Activated CD4-positive, alpha-beta T cell treated with anti-CD3 and anti-CD28 coated beads, Interleukin-2, amount 10 ng/mL, durations not matched to agents 24 days and 14 days (primary cell): ENCODE data around the gene SPON1. TPM values are rescaled to one million over a fixed set of nuclear protein-coding genes. Genes with fewer than 3 reads are reported as not detected.

Experiments used
- DNase-seq: peaks from one replicate; pipeline ENCODE4 v3.0.0; 2022
- H3K27ac Mint-ChIP-seq: one replicate; pipeline ENCODE4 v1.8.0; 2022; ENCODE audit warnings: mild to moderate bottlenecking, mixed read lengths
- H3K27me3 Mint-ChIP-seq: one replicate; pipeline ENCODE4 v1.8.0; 2022; ENCODE audit warnings: mixed read lengths
- H3K36me3 Mint-ChIP-seq: one replicate; pipeline ENCODE4 v1.8.0; 2022; ENCODE audit warnings: low read depth, mild to moderate bottlenecking, mixed read lengths
- H3K4me1 Mint-ChIP-seq: one replicate; pipeline ENCODE4 v1.8.0; 2021; ENCODE audit warnings: mixed read lengths
- H3K4me3 Mint-ChIP-seq: one replicate; pipeline ENCODE4 v1.8.0; 2022; ENCODE audit warnings: mild to moderate bottlenecking, moderate library complexity, mixed read lengths
- H3K9me3 Mint-ChIP-seq: one replicate; pipeline ENCODE4 v1.8.0; 2021; ENCODE audit warnings: mixed read lengths
- intact Hi-C: fragments of 100-400 bp; cut with micrococcal nuclease; formaldehyde crosslinking; loops from one replicate; pipeline ENCODE4 v1.15.1; 2023
- total RNA-seq: library from RNA; stranded (reverse); gene quantifications from 2 replicates; pipeline ENCODE4 v1.2.3, GENCODE V29; 2022

SPON1 gene
- total RNA-seq, 1 donor from 2014 or later: 0.42 TPM

- Mint-ChIP-seq H3K9me3 (no peaks in the 10 kb centered on the region), H3K36me3 (no peaks in the 10 kb centered on the region), H3K27ac (no peak overlapping the region), H3K27me3 (peaks cover 24% of the 10 kb centered on the region), H3K4me1 (no peaks in the 10 kb centered on the region), H3K4me3 (no peak overlapping the region)
- no peak for DNase-seq
- intact Hi-C loops: no loop called here
Measured at GRCh38 chr11:14045417-14045816, 82.9 kb downstream of the SPON1 start.

- no peak for DNase-seq
- H3K27ac Mint-ChIP-seq: no peak overlapping the region
- H3K4me3 Mint-ChIP-seq: no peak overlapping the region
- H3K27me3 Mint-ChIP-seq: peaks cover 19% of the 10 kb centered on the region
- peaks cover 6% of the 10 kb centered on the region for H3K9me3 Mint-ChIP-seq
- H3K36me3 Mint-ChIP-seq: no peaks in the 10 kb centered on the region
- peaks cover 6% of the 10 kb centered on the region for H3K4me1 Mint-ChIP-seq
- intact Hi-C loops: no loop called here
Measured at GRCh38 chr11:14052198-14052597, 89.7 kb downstream of the SPON1 start.

GRCh38 chr11:14054116-14055107 is 91.9 kb downstream of the SPON1 start:
- peaks cover 13% of the 10 kb centered on the region for H3K27me3 Mint-ChIP-seq
- no peak overlapping the region for H3K27ac Mint-ChIP-seq
- H3K36me3 Mint-ChIP-seq: no peaks in the 10 kb centered on the region
- peaks cover 6% of the 10 kb centered on the region for H3K9me3 Mint-ChIP-seq
- H3K4me3 Mint-ChIP-seq: no peak overlapping the region
- intact Hi-C loops: no loop called here
- peaks cover 6% of the 10 kb centered on the region for H3K4me1 Mint-ChIP-seq
- DNase-seq: no peak

GRCh38 chr11:14055936-14056335 is 93.4 kb downstream of the SPON1 start:
- DNase-seq: no peak
- intact Hi-C loops: no loop called here
- H3K27ac Mint-ChIP-seq: no peak overlapping the region
- peaks cover 6% of the 10 kb centered on the region for H3K9me3 Mint-ChIP-seq
- H3K36me3 Mint-ChIP-seq: no peaks in the 10 kb centered on the region
- peaks cover 6% of the 10 kb centered on the region for H3K4me1 Mint-ChIP-seq
- H3K4me3 Mint-ChIP-seq: no peak overlapping the region
- H3K27me3 Mint-ChIP-seq: peaks cover 10% of the 10 kb centered on the region

- no peak overlapping the region for H3K27ac Mint-ChIP-seq
- H3K9me3 Mint-ChIP-seq: no peaks in the 10 kb centered on the region
- intact Hi-C loops: no loop called here
- no peak overlapping the region for H3K4me3 Mint-ChIP-seq
- DNase-seq: no peak
- H3K36me3 Mint-ChIP-seq: no peaks in the 10 kb centered on the region
- H3K4me1 Mint-ChIP-seq: peaks cover 5% of the 10 kb centered on the region
- peaks cover 9% of the 10 kb centered on the region for H3K27me3 Mint-ChIP-seq
Measured at GRCh38 chr11:14058061-14058460, 95.5 kb downstream of the SPON1 start.

- DNase-seq: no peak
- H3K4me1 Mint-ChIP-seq: peaks cover 9% of the 10 kb centered on the region
- H3K9me3 Mint-ChIP-seq: no peaks in the 10 kb centered on the region
- H3K27ac Mint-ChIP-seq: no peak overlapping the region
- intact Hi-C loops: no loop called here
- no peaks in the 10 kb centered on the region for H3K36me3 Mint-ChIP-seq
- H3K27me3 Mint-ChIP-seq: peaks cover 6% of the 10 kb centered on the region
- no peak overlapping the region for H3K4me3 Mint-ChIP-seq
Measured at GRCh38 chr11:14059491-14059890, 97.0 kb downstream of the SPON1 start.

- DNase-seq: no peak
- H3K4me3 Mint-ChIP-seq: no peak overlapping the region
- H3K4me1 Mint-ChIP-seq: peaks cover 13% of the 10 kb centered on the region
- H3K36me3 Mint-ChIP-seq: no peaks in the 10 kb centered on the region
- intact Hi-C loops: no loop called here
- H3K27ac Mint-ChIP-seq: no peak overlapping the region
- H3K9me3 Mint-ChIP-seq: no peaks in the 10 kb centered on the region
- H3K27me3 Mint-ChIP-seq: peaks cover 6% of the 10 kb centered on the region
Measured at GRCh38 chr11:14061721-14062120, 99.2 kb downstream of the SPON1 start.

- intact Hi-C loops: no loop called here
- H3K9me3 Mint-ChIP-seq: peaks cover 9% of the 10 kb centered on the region
- H3K27ac Mint-ChIP-seq: no peak overlapping the region
- H3K4me3 Mint-ChIP-seq: peak overlapping the region; percentile 51
- no peaks in the 10 kb centered on the region for H3K36me3 Mint-ChIP-seq
- DNase-seq: peak; percentile 65
- peaks cover 13% of the 10 kb centered on the region for H3K4me1 Mint-ChIP-seq
- peaks cover 7% of the 10 kb centered on the region for H3K27me3 Mint-ChIP-seq
Measured at GRCh38 chr11:14065141-14065540, 102.6 kb downstream of the SPON1 start.

GRCh38 chr11:14065681-14066080 is 103.2 kb downstream of the SPON1 start:
- no peaks in the 10 kb centered on the region for H3K36me3 Mint-ChIP-seq
- peaks cover 7% of the 10 kb centered on the region for H3K27me3 Mint-ChIP-seq
- peaks cover 9% of the 10 kb centered on the region for H3K9me3 Mint-ChIP-seq
- no peak for DNase-seq
- intact Hi-C loops: no loop called here
- peaks cover 13% of the 10 kb centered on the region for H3K4me1 Mint-ChIP-seq
- H3K4me3 Mint-ChIP-seq: no peak overlapping the region
- no peak overlapping the region for H3K27ac Mint-ChIP-seq

- peaks cover 11% of the 10 kb centered on the region for H3K27me3 Mint-ChIP-seq
- no peak overlapping the region for H3K27ac Mint-ChIP-seq
- H3K36me3 Mint-ChIP-seq: no peaks in the 10 kb centered on the region
- H3K4me1 Mint-ChIP-seq: peaks cover 13% of the 10 kb centered on the region
- no peak for DNase-seq
- no peak overlapping the region for H3K4me3 Mint-ChIP-seq
- H3K9me3 Mint-ChIP-seq: peaks cover 9% of the 10 kb centered on the region
- intact Hi-C loops: no loop called here
Measured at GRCh38 chr11:14067686-14068085, 105.2 kb downstream of the SPON1 start.

GRCh38 chr11:14070896-14071295 is 108.4 kb downstream of the SPON1 start:
- no peak overlapping the region for H3K27ac Mint-ChIP-seq
- DNase-seq: no peak
- H3K9me3 Mint-ChIP-seq: peaks cover 9% of the 10 kb centered on the region
- peaks cover 14% of the 10 kb centered on the region for H3K27me3 Mint-ChIP-seq
- intact Hi-C loops: no loop called here
- H3K4me3 Mint-ChIP-seq: no peak overlapping the region
- peaks cover 21% of the 10 kb centered on the region for H3K4me1 Mint-ChIP-seq
- H3K36me3 Mint-ChIP-seq: no peaks in the 10 kb centered on the region

GRCh38 chr11:14073849-14074476 is 111.4 kb downstream of the SPON1 start:
- Mint-ChIP-seq H3K4me1 (peaks cover 33% of the 10 kb centered on the region), H3K36me3 (no peaks in the 10 kb centered on the region), H3K27ac (no peak overlapping the region), H3K4me3 (no peak overlapping the region), H3K27me3 (peaks cover 20% of the 10 kb centered on the region), H3K9me3 (no peaks in the 10 kb centered on the region)
- DNase-seq: no peak
- intact Hi-C loops: loop anchor here (2.0 kb wide), 1 partner anchor 109 kb away; no protein-coding TSS in a partner anchor

- no peaks in the 10 kb centered on the region for H3K9me3 Mint-ChIP-seq
- no peak overlapping the region for H3K27ac Mint-ChIP-seq
- intact Hi-C loops: loop anchor here (2.0 to 5.0 kb wide), 3 partner anchors 111 to 208 kb away; no protein-coding TSS in a partner anchor
- H3K4me1 Mint-ChIP-seq: peaks cover 43% of the 10 kb centered on the region
- H3K4me3 Mint-ChIP-seq: peak overlapping the region; percentile 28
- H3K27me3 Mint-ChIP-seq: peaks cover 16% of the 10 kb centered on the region
- peak; percentile 87 for DNase-seq
- H3K36me3 Mint-ChIP-seq: no peaks in the 10 kb centered on the region
Measured at GRCh38 chr11:14075118-14076078, 112.9 kb downstream of the SPON1 start.
